GM21423 (cell line): ENCODE measurements around the gene COG2.
"Not testable (repeated sequence)": the region's sequence is repeated elsewhere in the genome, so short reads cannot be mapped to it uniquely, and the experiment has no call there.

Experiments
- ATAC-seq: cut with Tn5 transposase; IDR thresholded peaks from one replicate; pipeline ENCODE4 v1.9.1; 2021; ENCODE audit warnings: mild to moderate bottlenecking, moderate library complexity; ENCODE audit not compliant: unreplicated experiment

COG2 gene

GRCh38 chr1:230674581-230674980 lies 32.3 kb downstream of the COG2 start:
- no peak for ATAC-seq

GRCh38 chr1:230677200-230677599 lies 34.9 kb downstream of the COG2 start:
- ATAC-seq, result no peak

GRCh38 chr1:230679192-230679591 lies 36.9 kb downstream of the COG2 start:
- no peak for ATAC-seq

- no peak for ATAC-seq
These were observed 37.5 kb downstream of the COG2 start for GRCh38 chr1:230679825-230680224.

- no peak for ATAC-seq
These were observed 38.2 kb downstream of the COG2 start for GRCh38 chr1:230680300-230681025.

GRCh38 chr1:230681599-230681998 lies 39.3 kb downstream of the COG2 start:
- no peak for ATAC-seq

- ATAC-seq, result no peak
These were observed 40.0 kb downstream of the COG2 start for GRCh38 chr1:230682274-230682673.

GRCh38 chr1:230682882-230683610 lies 40.8 kb downstream of the COG2 start:
- ATAC-seq, result no peak

GRCh38 chr1:230684146-230684545 lies 41.9 kb downstream of the COG2 start:
- ATAC-seq, result no peak

GRCh38 chr1:230684998-230685397 lies 42.7 kb downstream of the COG2 start:
- no peak for ATAC-seq

- ATAC-seq, result no peak
These were observed 44.5 kb downstream of the COG2 start for GRCh38 chr1:230686747-230687146.

- ATAC-seq, result no peak
These were observed 47.8 kb downstream of the COG2 start for GRCh38 chr1:230690101-230690500.

GRCh38 chr1:230691615-230692014 lies 49.3 kb downstream of the COG2 start:
- ATAC-seq, result no peak

- no peak for ATAC-seq
These were observed 50.9 kb downstream of the COG2 start for GRCh38 chr1:230693221-230693620.

GRCh38 chr1:230693777-230694176 lies 51.5 kb downstream of the COG2 start:
- ATAC-seq, result no peak

GRCh38 chr1:230694464-230694863 lies 52.2 kb downstream of the COG2 start:
- no peak for ATAC-seq

- no peak for ATAC-seq
These were observed 52.7 kb downstream of the COG2 start for GRCh38 chr1:230694991-230695390.

- no peak for ATAC-seq
These were observed 53.9 kb downstream of the COG2 start for GRCh38 chr1:230696218-230696617.

- no peak for ATAC-seq
These were observed 54.6 kb downstream of the COG2 start for GRCh38 chr1:230696722-230697437.

GRCh38 chr1:230698130-230698529 lies 55.8 kb downstream of the COG2 start:
- ATAC-seq, result no peak

- ATAC-seq, result not testable (repeated sequence)
These were observed 56.7 kb downstream of the COG2 start for GRCh38 chr1:230698964-230699363.

GRCh38 chr1:230699716-230700115 lies 57.4 kb downstream of the COG2 start:
- ATAC-seq, result no peak
